H1 (cell line): ENCODE data around the gene LRRC40. TPM values are rescaled to one million over a fixed set of nuclear protein-coding genes. Genes with fewer than 3 reads are reported as not detected.

ENCODE experiments used
- CTCF ChIA-PET: fragments of 300-600 bp; sonication (Branson Sonifier 250); formaldehyde crosslinking; loops from one replicate; lab custom pipeline; 2021; ENCODE audit not compliant: partially characterized antibody; lab: Charles Lee
- POLR2A ChIA-PET: fragments of 300-600 bp; sonication (Branson Sonifier 250); formaldehyde crosslinking; loops from one replicate; lab custom pipeline; 2021; ENCODE audit warnings: inconsistent platforms; ENCODE audit not compliant: partially characterized antibody; lab: Charles Lee
- DNase-seq, 2 experiments: peaks; one replicate each; pipeline versions ENCODE4 v3.0.0 to v3.0.0-alpha.2; 2010 to 2022; ENCODE audit warnings: low spot score in 2 of 2, low read depth in 1 of 2, mixed read lengths in 1 of 2
- FAIRE-seq: peaks from 2 replicates; lab custom pipeline; 2011; peaks lifted over from hg19 to GRCh38; lab: Jason Lieb, UNC
- H2AFZ ChIP-seq: 2 replicates; pipeline ENCODE4 v1.8.1; 2012; ENCODE audit warnings: low read length, inconsistent platforms
- H2AK5ac ChIP-seq: 2 replicates; pipeline ENCODE4 v1.6.1; 2013; ENCODE audit warnings: low read depth, low read length
- H2BK120ac ChIP-seq: replicated peaks from 2 replicates; pipeline ENCODE3; 2013; ENCODE audit warnings: low read depth, low read length, inconsistent platforms
- H2BK12ac ChIP-seq: 2 replicates; pipeline ENCODE4 v1.6.1; 2013; ENCODE audit warnings: low read depth, low read length
- H2BK15ac ChIP-seq: 2 replicates; pipeline ENCODE4 v1.6.1; 2013; ENCODE audit warnings: low read length
- H2BK20ac ChIP-seq: 2 replicates; pipeline ENCODE4 v1.6.1; 2013; ENCODE audit warnings: low read length
- H2BK5ac ChIP-seq: 2 replicates; pipeline ENCODE4 v1.6.1; 2013; ENCODE audit warnings: low read depth, low read length
- H3K14ac ChIP-seq: 2 replicates; pipeline ENCODE4 v1.6.1; 2013; ENCODE audit warnings: inconsistent platforms; ENCODE audit not compliant: insufficient read length
- H3K18ac ChIP-seq: 2 replicates; pipeline ENCODE4 v1.6.1; 2013; ENCODE audit warnings: low read length; ENCODE audit errors: extremely low read depth
- H3K23ac ChIP-seq: 2 replicates; pipeline ENCODE4 v1.6.1; 2013; ENCODE audit warnings: inconsistent platforms; ENCODE audit not compliant: insufficient read length
- H3K23me2 ChIP-seq: 2 replicates; pipeline ENCODE4 v1.6.1; 2013; ENCODE audit warnings: low read depth, low read length
- H3K27ac ChIP-seq: 2 replicates; pipeline ENCODE4 v1.6.1; 2011; ENCODE audit warnings: low read depth, low read length, inconsistent platforms
- H3K27me3 ChIP-seq, 4 experiments: replicated peaks in 1 of 4; 1 replicate in 1 of 4; 2 replicates in 3 of 4; pipeline versions ENCODE4 v1.6.1 to v1.8.1; 2011 to 2013; ENCODE audit warnings: low read length in 3 of 4, mild to moderate bottlenecking in 3 of 4, inconsistent platforms in 2 of 4, mixed read lengths in 2 of 4, moderate library complexity in 1 of 4; ENCODE audit not compliant: control insufficient read depth in 3 of 4, insufficient read depth in 3 of 4; ENCODE audit errors: extremely low read depth in 1 of 4
- H3K36me3 ChIP-seq, 4 experiments: 2 replicates each; pipeline versions ENCODE4 v1.6.1 to v1.8.1; 2011 to 2013; ENCODE audit warnings: mild to moderate bottlenecking in 4 of 4, low read length in 3 of 4, moderate library complexity in 2 of 4, control low read depth in 1 of 4, inconsistent platforms in 1 of 4; ENCODE audit not compliant: insufficient read depth in 4 of 4, control insufficient read depth in 2 of 4
- H3K4ac ChIP-seq: replicated peaks from 2 replicates; pipeline ENCODE3; 2013; ENCODE audit warnings: low read length, low read depth, mixed read lengths, inconsistent platforms; ENCODE audit not compliant: insufficient read length
- H3K4me1 ChIP-seq, 4 experiments: replicated peaks in 1 of 4; 1 replicate in 1 of 4; 2 replicates in 3 of 4; pipeline versions ENCODE4 v1.6.1 to v1.8.1; 2011 to 2013; ENCODE audit warnings: low read length in 3 of 4, inconsistent platforms in 2 of 4, mixed read lengths in 1 of 4; ENCODE audit not compliant: insufficient read depth in 4 of 4, control insufficient read depth in 3 of 4
- H3K4me2 ChIP-seq, 2 experiments: 2 replicates each; pipeline versions ENCODE4 v1.6.1 to v1.8.1; 2011 to 2013; ENCODE audit warnings: low read depth in 2 of 2, low read length in 2 of 2, control low read depth in 1 of 2, inconsistent platforms in 1 of 2, mild to moderate bottlenecking in 1 of 2; ENCODE audit not compliant: insufficient read depth in 1 of 2
- H3K4me3 ChIP-seq, 4 experiments: fragments of 200-600, 300-600 bp in 1 of 4; sonication (generic), shearing (Covaris generic), sonication (Bioruptor Twin) in 1 of 4; 2 replicates each; pipeline versions ENCODE4 v1.5.1 to v1.8.1; 2011 to 2016; ENCODE audit warnings: low read length in 4 of 4, low read depth in 3 of 4, control low read depth in 2 of 4, inconsistent platforms in 2 of 4, mild to moderate bottlenecking in 2 of 4, mixed read lengths in 1 of 4, moderate library complexity in 1 of 4; ENCODE audit not compliant: insufficient read depth in 2 of 4; ENCODE audit errors: extremely low read depth in 1 of 4
- H3K56ac ChIP-seq: replicated peaks from 2 replicates; pipeline ENCODE3; 2013; ENCODE audit warnings: low read depth, mild to moderate bottlenecking, mixed read lengths, low read length, inconsistent platforms; ENCODE audit not compliant: insufficient read length
- H3K79me1 ChIP-seq: 2 replicates; pipeline ENCODE4 v1.6.1; 2013; ENCODE audit warnings: low read depth, low read length, control low read depth
- H3K79me2 ChIP-seq, 2 experiments: 2 replicates each; pipeline versions ENCODE4 v1.6.1 to v1.8.1; 2012 to 2013; ENCODE audit warnings: low read length in 2 of 2, mild to moderate bottlenecking in 2 of 2, inconsistent platforms in 1 of 2; ENCODE audit not compliant: insufficient read depth in 2 of 2, control insufficient read depth in 1 of 2
- H3K9ac ChIP-seq, 4 experiments: replicated peaks in 1 of 4; 1 replicate in 1 of 4; 2 replicates in 3 of 4; pipeline versions ENCODE4 v1.6.1 to v1.8.1; 2011 to 2013; ENCODE audit warnings: low read depth in 3 of 4, low read length in 3 of 4, control low read depth in 2 of 4, mild to moderate bottlenecking in 2 of 4, moderate library complexity in 2 of 4, inconsistent platforms in 1 of 4; ENCODE audit errors: extremely low read depth in 1 of 4
- H3K9me3 ChIP-seq, 2 experiments: 2 replicates each; pipeline versions ENCODE4 v1.6.1 to v1.8.1; 2012 to 2013; ENCODE audit warnings: mild to moderate bottlenecking in 2 of 2, moderate library complexity in 2 of 2, control low read depth in 1 of 2, inconsistent platforms in 1 of 2, low read depth in 1 of 2, low read length in 1 of 2, mixed read lengths in 1 of 2; ENCODE audit not compliant: insufficient read depth in 2 of 2
- H4K20me1 ChIP-seq, 2 experiments: replicated peaks in 1 of 2; 2 replicates each; pipeline versions ENCODE3 to v1.8.1; 2011 to 2013; ENCODE audit warnings: inconsistent platforms in 2 of 2, low read length in 2 of 2, mild to moderate bottlenecking in 1 of 2; ENCODE audit not compliant: insufficient read depth in 2 of 2, control insufficient read depth in 1 of 2
- H4K5ac ChIP-seq: 2 replicates; pipeline ENCODE4 v1.6.1; 2013; ENCODE audit warnings: low read length, low read depth, mixed read lengths, inconsistent platforms; ENCODE audit not compliant: insufficient read length
- H4K8ac ChIP-seq: 2 replicates; pipeline ENCODE4 v1.8.0; 2013; ENCODE audit warnings: mild to moderate bottlenecking, moderate library complexity, low read length, inconsistent platforms; ENCODE audit not compliant: insufficient read depth; ENCODE audit errors: extremely low read depth
- H4K91ac ChIP-seq: replicated peaks from 2 replicates; pipeline ENCODE3; 2013; ENCODE audit warnings: low read length, mixed read lengths, inconsistent platforms; ENCODE audit not compliant: insufficient read length
- ATF2 ChIP-seq: IDR thresholded peaks from 2 replicates; pipeline ENCODE4 v1.6.1; 2012; ENCODE audit warnings: low read length, inconsistent platforms
- CBX8 ChIP-seq: fragments of 300-800, 300-1000 bp; sonication (generic); IDR thresholded peaks from 2 replicates; pipeline ENCODE4 v1.7.1; 2016; ENCODE audit warnings: low read depth, low read length, borderline replicate concordance
- CREB1 ChIP-seq: IDR thresholded peaks from 2 replicates; pipeline ENCODE4 v1.6.1; 2012; ENCODE audit warnings: inconsistent platforms
- E2F6 ChIP-seq: IDR thresholded peaks from 2 replicates; pipeline ENCODE4 v1.6.1; 2012; ENCODE audit warnings: inconsistent platforms
- EGR1 ChIP-seq: IDR thresholded peaks from 2 replicates; pipeline ENCODE4 v1.6.1; 2011; ENCODE audit warnings: low read depth, low read length, borderline replicate concordance
- GTF2F1 ChIP-seq: IDR thresholded peaks from 2 replicates; pipeline ENCODE4 v1.6.1; 2012; ENCODE audit warnings: low read depth, low read length, improper control_type of control experiment, borderline replicate concordance
- KDM5A ChIP-seq: fragments of 200-600 bp; IDR thresholded peaks from 2 replicates; pipeline ENCODE4 v1.7.1; 2012; ENCODE audit warnings: mild to moderate bottlenecking, low read length, inconsistent platforms, mixed read lengths
- SAP30 ChIP-seq: fragments of 300-600 bp; sonication (generic); IDR thresholded peaks from 2 replicates; pipeline ENCODE4 v1.7.1; 2012; ENCODE audit warnings: low read length, moderate library complexity, mild to moderate bottlenecking, inconsistent platforms; ENCODE audit not compliant: insufficient read depth, insufficient replicate concordance
- SUZ12 ChIP-seq: fragments of 200-600 bp; sonication (generic); IDR thresholded peaks from 2 replicates; pipeline ENCODE4 v1.6.1; 2012; ENCODE audit warnings: mild to moderate bottlenecking, inconsistent platforms, low read length, moderate library complexity, mixed read lengths
- USF2 ChIP-seq: IDR thresholded peaks from 2 replicates; pipeline ENCODE4 v1.6.1; 2011; ENCODE audit warnings: low read length, improper control_type of control experiment
- WGBS, 2 experiments: shearing (Covaris generic) in 1 of 2; methylation state at CpG; one replicate each; pipeline versions ENCODE4 v1.1.6 to v1.1.7; 2013 to 2015; ENCODE audit warnings: low lambda C conversion rate in 2 of 2, mixed read lengths in 2 of 2, inconsistent platforms in 1 of 2, low coverage in 1 of 2, missing lambda C conversion rate in 1 of 2; ENCODE audit not compliant: insufficient replicate concordance in 2 of 2, insufficient coverage in 1 of 2, insufficient read length in 1 of 2; ENCODE audit errors: extremely low coverage in 1 of 2, missing lambda C conversion rate in 1 of 2; 5-methylcytosine and 5-hydroxymethylcytosine counted together
- polyA plus RNA-seq, 7 experiments: library from polyadenylated mRNA; depleted of rRNA in 3 of 7; stranded (reverse) in 5 of 7; unstranded in 2 of 7; fragments of >200 nt in 5 of 7; fragments of 200-250 nt in 2 of 7; gene quantifications; 1 replicate in 5 of 7; 2 replicates in 1 of 7; 4 replicates in 1 of 7; pipeline versions ENCODE4 v1.2.1 to v1.2.3, GENCODE V29; 2011 to 2013; ENCODE audit warnings: missing spikeins in 2 of 7, mixed read lengths in 2 of 7
- total RNA-seq: library from RNA; stranded (reverse); fragmentation: NEBNext Ultra II Directional; extraction: Animal tissue kit (Norgen Biotek cat#: 25700); gene quantifications from 2 replicates; pipeline ENCODE4 v1.2.1, GENCODE V29; 2021

LRRC40 gene
- total and polyA plus RNA-seq, 2 of the 8 experiments (the other 6 are each of a cell fraction or from before 2014, with no cell fraction given): 13.4 to 30.8 TPM

GRCh38 chr1:70210820-70211219 is 5.4 kb upstream of the LRRC40 start:
- Histone ChIP-seq H3K4ac (no peak overlapping the region), H3K27ac (no peak overlapping the region), H2BK120ac (no peak overlapping the region), H3K36me3 (peaks cover 0 to 11% (median 1%) of the 10 kb centered on the region in 4 experiments; a peak in 3 of 8 replicates), H3K23ac (no peak overlapping the region), H3K79me2 (peaks cover 10 to 98% of the 10 kb centered on the region in 2 experiments), H4K20me1 (peaks cover 0 to 1% of the 10 kb centered on the region in 2 experiments), H3K14ac (no peak overlapping the region), H3K18ac (no peak overlapping the region), H3K9me3 (no peaks in the 10 kb centered on the region), H3K4me3 (no peak overlapping the region), H2BK12ac (no peak overlapping the region), H3K4me1 (peaks cover 0 to 6% (median 0%) of the 10 kb centered on the region in 4 experiments; a peak in 1 of 7 replicates), H4K8ac (no peak overlapping the region), H4K91ac (no peak overlapping the region), H2BK20ac (no peak overlapping the region), H2AK5ac (no peak overlapping the region), H3K56ac (no peak overlapping the region), H2AFZ (no peak overlapping the region), H3K79me1 (peaks cover 2% of the 10 kb centered on the region; the same call in 1 of the 2 replicates), H3K27me3 (no peaks in the 10 kb centered on the region), H3K9ac (no peak overlapping the region), H3K4me2 (no peak overlapping the region), H2BK5ac (no peak overlapping the region), H2BK15ac (no peak overlapping the region), H4K5ac (no peak overlapping the region), H3K23me2 (0 out of 2 replicates have a peak, but pooled peaks cover 1% of the 10 kb centered on the region)
- ChIA-PET POLR2A (interaction anchor here (0.6 to 8.5 kb wide), 5 partner anchors 10 to 244 kb away, joined by 3 to 67 read pairs (median 5); partner anchors contain the start of genes CTH and SRSF11), CTCF (interaction anchor here (1.2 to 1.5 kb wide), 2 partner anchors 10 kb away, joined by 4 to 6 read pairs; partner anchors contain the start of gene SRSF11)
- no peak for FAIRE-seq
- 96% methylated on average over 1 of the region's 1 CpG; no CpG with 5 or more reads in 1 of the 2 experiments for WGBS, 2 experiments
- DNase-seq: no peak
- no peak for TF ChIP-seq CREB1
- TF ChIP-seq CBX8: no peak
- TF ChIP-seq KDM5A: no peak
- no peak for TF ChIP-seq GTF2F1
- no peak for TF ChIP-seq SUZ12
- no peak for TF ChIP-seq EGR1
- TF ChIP-seq E2F6: no peak
- no peak for TF ChIP-seq SAP30
- no peak for TF ChIP-seq ATF2
- no peak for TF ChIP-seq USF2
